HEK293 (cell line): ENCODE results near the gene DDRGK1.
A peak's percentile ranks its signal among the peaks of the same experiment; 100 is the strongest.
"Not testable (repeated sequence)": the region's sequence is repeated elsewhere in the genome, so short reads cannot be mapped to it uniquely, and the experiment has no call there.

ENCODE experiments used
- CTCF ChIA-PET: fragments of 350-600 bp; formaldehyde crosslinking; extraction: SDS; loops from one replicate; lab custom pipeline; 2021; ENCODE audit warnings: antibody characterized with exemption; lab: Yijun Ruan, JAX
- POLR2A ChIA-PET: fragments of 300-600 bp; formaldehyde crosslinking; extraction: SDS; loops from one replicate; lab custom pipeline; 2020; ENCODE audit warnings: antibody characterized with exemption, inconsistent platforms; lab: Yijun Ruan, JAX
- H3K27ac ChIP-seq: fragments of 200-500 bp; sonication (Bioruptor generic); 2 replicates; pipeline ENCODE4 v1.5.1; 2014; ENCODE audit warnings: low read depth, low read length, control low read depth, inconsistent platforms; ENCODE audit errors: extremely low read depth
- H3K36me3 ChIP-seq, 2 experiments: fragments of 200-500 bp in 1 of 2; sonication (Bioruptor generic) in 1 of 2; 1 replicate in 1 of 2; 2 replicates in 1 of 2; pipeline ENCODE4 v1.5.1; 2014 to 2017; ENCODE audit warnings: inconsistent platforms in 2 of 2, low read length in 2 of 2; ENCODE audit not compliant: control insufficient read depth in 2 of 2, insufficient read depth in 1 of 2
- H3K4me1 ChIP-seq: fragments of 200-500 bp; sonication (Bioruptor generic); 2 replicates; pipeline ENCODE4 v1.5.1; 2014; ENCODE audit warnings: mild to moderate bottlenecking, low read length, inconsistent platforms; ENCODE audit not compliant: control insufficient read depth, insufficient read depth
- H3K4me3 ChIP-seq: 2 replicates; pipeline ENCODE4 v1.5.1; 2011; ENCODE audit warnings: low read depth, mild to moderate bottlenecking, control low read depth, low read length, moderate library complexity
- H3K9me3 ChIP-seq: fragments of 200-500 bp; sonication (Bioruptor generic); 2 replicates; pipeline ENCODE4 v1.5.1; 2014; ENCODE audit warnings: low read depth, low read length, inconsistent platforms; ENCODE audit not compliant: control insufficient read depth, insufficient read depth
- MEIS1 ChIP-seq: sonication (generic); formaldehyde crosslinking; IDR thresholded peaks from 2 replicates; pipeline ENCODE4 v1.8.1; 2022; ENCODE audit warnings: missing genetic modification reagents, mild to moderate bottlenecking, borderline replicate concordance
- SP2 ChIP-seq: fragments of 450-650 bp; formaldehyde crosslinking; IDR thresholded peaks from 2 replicates; pipeline ENCODE4 v1.5.1; 2016; ENCODE audit warnings: missing biosample characterization, missing genetic modification characterization
- SP3 ChIP-seq: fragments of 450-650 bp; formaldehyde crosslinking; IDR thresholded peaks from 2 replicates; pipeline ENCODE4 v1.5.1; 2016; ENCODE audit warnings: missing biosample characterization, missing genetic modification characterization
- ZBTB17 ChIP-seq: fragments of 450-650 bp; formaldehyde crosslinking; IDR thresholded peaks from 2 replicates; pipeline ENCODE4 v1.5.1; 2016; ENCODE audit warnings: missing biosample characterization, missing genetic modification characterization
- ZNF121 ChIP-seq: fragments of 450-650 bp; formaldehyde crosslinking; IDR thresholded peaks from 2 replicates; pipeline ENCODE4 v1.5.1; 2016; ENCODE audit warnings: missing biosample characterization, missing genetic modification characterization
- ZNF202 ChIP-seq: fragments of 450-650 bp; formaldehyde crosslinking; IDR thresholded peaks from 2 replicates; pipeline ENCODE4 v1.5.1; 2016; ENCODE audit warnings: missing biosample characterization, missing genetic modification characterization, borderline replicate concordance
- ZNF223 ChIP-seq: fragments of 450-650 bp; formaldehyde crosslinking; IDR thresholded peaks from 2 replicates; pipeline ENCODE4 v1.5.1; 2016; ENCODE audit warnings: missing biosample characterization, missing genetic modification characterization
- ZNF274 ChIP-seq, 2 experiments: fragments of 200-500 bp in 1 of 2; fragments of 450-650 bp in 1 of 2; sonication (Bioruptor generic) in 1 of 2; formaldehyde crosslinking in 1 of 2; IDR thresholded peaks; 2 replicates each; pipeline versions ENCODE4 v1.5.1 to v1.6.1; 2014 to 2016; ENCODE audit warnings: borderline replicate concordance in 1 of 2, inconsistent platforms in 1 of 2, low read length in 1 of 2, missing biosample characterization in 1 of 2, missing genetic modification characterization in 1 of 2
- ZNF626 ChIP-seq: fragments of 450-650 bp; sonication (Bioruptor Pico); formaldehyde crosslinking; IDR thresholded peaks from 2 replicates; pipeline ENCODE4 v1.5.1; 2018; ENCODE audit warnings: missing biosample characterization, missing genetic modification characterization, inconsistent platforms
- ZNF654 ChIP-seq: fragments of 450-650 bp; formaldehyde crosslinking; IDR thresholded peaks from 2 replicates; pipeline ENCODE4 v1.5.1; 2016; ENCODE audit warnings: low read depth, missing biosample characterization, missing genetic modification characterization
- ZNF660 ChIP-seq: fragments of 450-650 bp; IDR thresholded peaks from 2 replicates; pipeline ENCODE4 v1.5.1; 2018; ENCODE audit warnings: missing biosample characterization, mild to moderate bottlenecking, missing genetic modification characterization
- ZNF777 ChIP-seq: fragments of 450-650 bp; formaldehyde crosslinking; IDR thresholded peaks from 2 replicates; pipeline ENCODE4 v1.5.1; 2017; ENCODE audit warnings: missing biosample characterization, missing genetic modification characterization, borderline replicate concordance

DDRGK1 gene

GRCh38 chr20:3189561-3190131 lies 14.8 kb downstream of the DDRGK1 start (continued):
- TF ChIP-seq ZNF274 (IDR thresholded peaks at IDR 0.05; ENCODE audit: low read length) (no peak), ZNF274 (tag by site-specific recombination; IDR thresholded peaks at IDR 0.05; ENCODE audit: borderline replicate concordance) (no peak), ZNF777 (tag by site-specific recombination) (no peak), MEIS1 (CRISPR knock-in tag) (no peak), ZNF654 (no peak), SP2 (tag by site-specific recombination) (no peak), SP3 (tag by site-specific recombination) (no peak), ZNF660 (tag by site-specific recombination) (no peak)

- POLR2A ChIA-PET = interaction anchor here (0.6 to 2.1 kb wide), 3 partner anchors 21 to 128 kb away, joined by 3 to 5 read pairs (median 3); partner anchors contain the start of gene ITPA
- H3K4me1 ChIP-seq = no peaks in the 10 kb centered on the region
- TF ChIP-seq ZBTB17 (tag by site-specific recombination) = peak; percentile 71
- TF ChIP-seq ZNF626 (tag by site-specific recombination) = no peak
- TF ChIP-seq, all 188 proteins: peak for 1
- Histone ChIP-seq H3K9me3 (no peaks in the 10 kb centered on the region), H3K4me3 (no peak overlapping the region), H3K36me3 (peaks cover 20 to 52% of the 10 kb centered on the region in 2 experiments; a peak in 2 of 3 replicates), H3K27ac (no peak overlapping the region)
- CTCF ChIA-PET = interaction anchor here (1.0 to 1.2 kb wide), 2 partner anchors 10 to 14 kb away, joined by 3 read pairs; no protein-coding TSS in a partner anchor
Measured at GRCh38 chr20:3188823-3189413, 15.6 kb downstream of the DDRGK1 start.

DNA sequence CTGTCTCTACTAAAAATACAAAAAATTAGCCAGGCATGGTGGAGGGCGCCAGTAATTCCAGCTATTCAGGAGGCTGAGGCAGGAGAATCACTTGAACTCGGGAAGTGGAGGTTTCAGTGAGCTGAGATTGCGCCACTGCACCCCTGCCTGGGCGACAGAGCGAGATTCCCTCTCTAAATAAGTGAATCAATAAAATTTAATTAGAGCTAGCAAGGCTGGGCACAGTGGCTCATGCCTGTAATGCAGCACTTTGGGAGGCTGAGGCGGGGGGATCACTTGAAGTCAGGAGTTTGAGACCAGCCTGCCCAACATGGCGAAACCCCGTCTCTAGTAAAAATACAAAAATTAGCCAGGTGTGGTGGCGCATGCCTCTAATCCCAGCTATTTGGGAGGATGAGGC lies 16.6 kb downstream of the DDRGK1 start:
- not testable (repeated sequence) for H3K9me3 ChIP-seq, H3K4me3 ChIP-seq, H3K27ac ChIP-seq, H3K4me1 ChIP-seq
- CTCF ChIA-PET = interaction anchor here (0.6 to 1.0 kb wide), 4 partner anchors 15 to 134 kb away, joined by 3 to 4 read pairs (median 4); no protein-coding TSS in a partner anchor
- peaks cover 20 to 41% of the 10 kb centered on the region in 2 experiments; a peak in 2 of 3 replicates for H3K36me3 ChIP-seq
- POLR2A ChIA-PET = interaction anchor here (2.1 kb wide), 1 partner anchor 22 kb away, joined by 5 read pairs; the partner anchor contains the start of gene ITPA

GRCh38 chr20:3183896-3184612 lies 20.4 kb downstream of the DDRGK1 start:
- no peaks in the 10 kb centered on the region for H3K9me3 ChIP-seq
- TF ChIP-seq ZBTB17 (tag by site-specific recombination) (peak; percentile 59), ZNF202 (tag by site-specific recombination) (no peak), ZNF223 (tag by site-specific recombination) (no peak)
- H3K4me1 ChIP-seq = peaks cover 5% of the 10 kb centered on the region
- POLR2A ChIA-PET = interaction anchor here (0.5 to 1.9 kb wide), 5 partner anchors 9 to 710 kb away, joined by 3 to 5 read pairs (median 3); partner anchors contain the start of genes FASTKD5 and UBOX5
- H3K27ac ChIP-seq = peak overlapping the region; percentile 62; the same call in 1 of the 2 replicates
- no peak overlapping the region for H3K4me3 ChIP-seq
- CTCF ChIA-PET = interaction anchor here (0.8 kb wide), 2 partner anchors 9 to 35 kb away, joined by 3 read pairs; no protein-coding TSS in a partner anchor
- peaks cover 3 to 9% of the 10 kb centered on the region in 2 experiments; a peak in 2 of 3 replicates for H3K36me3 ChIP-seq

DNA sequence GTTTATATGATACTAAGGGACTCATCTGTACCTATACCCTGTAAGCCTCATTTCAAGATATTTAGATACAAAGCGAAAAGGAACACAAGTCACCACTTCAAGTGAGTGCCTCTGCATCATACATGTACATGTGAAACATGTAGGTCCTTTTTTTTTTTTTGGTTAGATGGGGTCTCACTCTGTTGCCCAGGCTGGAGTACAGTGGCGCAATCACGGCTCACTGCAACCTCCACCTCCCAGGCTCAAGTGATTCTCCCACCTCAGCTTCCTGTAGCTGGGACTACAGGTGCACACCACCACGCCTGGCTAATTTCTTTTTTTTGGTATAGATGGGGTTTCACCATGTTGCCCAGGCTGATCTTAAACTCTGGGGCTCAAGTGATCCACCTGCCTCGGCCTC lies 22.1 kb downstream of the DDRGK1 start:
- POLR2A ChIA-PET = interaction anchor here (0.6 kb wide), 1 partner anchor 34 kb away, joined by 3 read pairs; no protein-coding TSS in a partner anchor

More for the DNA sequence above, 22.1 kb downstream of the DDRGK1 start:
- not testable (repeated sequence) for H3K27ac ChIP-seq, H3K4me1 ChIP-seq, H3K9me3 ChIP-seq, H3K4me3 ChIP-seq, H3K36me3 ChIP-seq
- CTCF ChIA-PET = interaction anchor here (0.6 kb wide), 1 partner anchor 377 kb away, joined by 3 read pairs; no protein-coding TSS in a partner anchor
- peak; percentile 90 for TF ChIP-seq ZNF121 (tag by site-specific recombination)
